MM.1S (cell line): ENCODE results near the gene ACVR1.

Experiments
- DNase-seq: peaks from one replicate; pipeline ENCODE4 v3.0.0-alpha.2; 2015
- H2AFZ ChIP-seq: fragments of 300-600 bp; sonication (generic); 2 replicates; pipeline ENCODE4 v1.6.0; 2016; ENCODE audit warnings: antibody characterized with exemption, low read length
- H3F3A ChIP-seq: fragments of 300-600 bp; sonication (generic); 2 replicates; pipeline ENCODE4 v1.6.1; 2016; ENCODE audit warnings: mild to moderate bottlenecking, antibody characterized with exemption, low read length, moderate library complexity, mixed read lengths; ENCODE audit not compliant: insufficient read depth
- H3K27ac ChIP-seq: fragments of 300-600 bp; sonication (generic); 2 replicates; pipeline ENCODE4 v1.5.1; 2016; ENCODE audit warnings: mild to moderate bottlenecking, low read length
- H3K27me3 ChIP-seq: fragments of 300-600 bp; sonication (generic); replicated peaks from 2 replicates; pipeline ENCODE4 v1.6.0; 2016; ENCODE audit warnings: low read length; ENCODE audit not compliant: insufficient read depth
- H3K36me3 ChIP-seq: fragments of 300-600 bp; sonication (generic); replicated peaks from 2 replicates; pipeline ENCODE4 v1.6.1; 2016; ENCODE audit warnings: mild to moderate bottlenecking, low read length, mixed read lengths; ENCODE audit not compliant: insufficient read depth
- H3K4me1 ChIP-seq: fragments of 300-600 bp; sonication (generic); 2 replicates; pipeline ENCODE4 v1.6.1; 2016; ENCODE audit warnings: low read length, mixed read lengths
- H3K4me2 ChIP-seq: fragments of 300-600 bp; sonication (generic); 2 replicates; pipeline ENCODE4 v1.6.0; 2016; ENCODE audit warnings: low read depth, low read length
- H3K4me3 ChIP-seq: fragments of 300-600 bp; sonication (generic); 2 replicates; pipeline ENCODE4 v1.5.1; 2016; ENCODE audit warnings: low read length, mixed read lengths
- H3K79me2 ChIP-seq: fragments of 300-600 bp; sonication (generic); 2 replicates; pipeline ENCODE4 v1.6.1; 2016; ENCODE audit warnings: mixed run types, low read length, mixed read lengths
- H3K9ac ChIP-seq: fragments of 300-600 bp; sonication (generic); 2 replicates; pipeline ENCODE4 v1.6.1; 2016; ENCODE audit warnings: low read length, mixed read lengths
- H3K9me2 ChIP-seq: fragments of 300-600 bp; sonication (generic); replicated peaks from 2 replicates; pipeline ENCODE4 v1.6.1; 2016; ENCODE audit warnings: mild to moderate bottlenecking, low read length, mixed read lengths; ENCODE audit not compliant: insufficient read depth
- H3K9me3 ChIP-seq: fragments of 300-600 bp; sonication (generic); replicated peaks from 2 replicates; pipeline ENCODE4 v1.6.1; 2016; ENCODE audit warnings: mild to moderate bottlenecking, low read length, mixed read lengths; ENCODE audit not compliant: insufficient read depth
- H4K20me1 ChIP-seq: fragments of 300-600 bp; sonication (generic); 2 replicates; pipeline ENCODE4 v1.6.1; 2016; ENCODE audit warnings: mild to moderate bottlenecking, low read length, moderate library complexity, mixed read lengths; ENCODE audit not compliant: insufficient read depth
- CTCF ChIP-seq: fragments of 300-600 bp; sonication (generic); IDR thresholded peaks from 2 replicates; pipeline ENCODE4 v1.5.1; 2016; ENCODE audit warnings: antibody characterized with exemption, low read length, mixed read lengths
- EZH2 ChIP-seq: fragments of 300-600 bp; sonication (generic); optimal IDR thresholded peaks from 2 replicates; pipeline ENCODE3; 2017; ENCODE audit warnings: low read depth, mild to moderate bottlenecking, antibody characterized with exemption, low read length, mixed read lengths
- EZH2phosphoT487 ChIP-seq: fragments of 300-600 bp; sonication (generic); IDR thresholded peaks from 2 replicates; pipeline ENCODE4 v1.6.1; 2018; ENCODE audit warnings: antibody characterized with exemption, low read length

Gene ACVR1

GRCh38 chr2:157842106-157842879 is 33.8 kb downstream of the ACVR1 start:
- Histone ChIP-seq H3K27me3 (no peaks in the 10 kb centered on the region), H3K9ac (no peak overlapping the region), H3F3A (no peaks in the 10 kb centered on the region), H2AFZ (no peak overlapping the region), H3K4me2 (no peak overlapping the region), H3K4me3 (no peak overlapping the region), H3K79me2 (no peaks in the 10 kb centered on the region), H3K27ac (no peak overlapping the region), H3K36me3 (no peaks in the 10 kb centered on the region), H3K9me3 (no peaks in the 10 kb centered on the region), H3K4me1 (no peaks in the 10 kb centered on the region), H4K20me1 (no peaks in the 10 kb centered on the region), H3K9me2 (no peaks in the 10 kb centered on the region)
- TF ChIP-seq EZH2 (no peak), CTCF (no peak), EZH2phosphoT487 (no peak)
- DNase-seq: no peak

- no peak overlapping the region for H3K9ac ChIP-seq
- no peak for TF ChIP-seq EZH2
- no peak for TF ChIP-seq CTCF
- TF ChIP-seq EZH2phosphoT487: no peak
- no peak overlapping the region for H3K27ac ChIP-seq
- H3K4me3 ChIP-seq: no peak overlapping the region
- no peaks in the 10 kb centered on the region for H3K4me1 ChIP-seq
- H4K20me1 ChIP-seq: no peaks in the 10 kb centered on the region
- no peak overlapping the region for H3K4me2 ChIP-seq
- no peaks in the 10 kb centered on the region for H3F3A ChIP-seq
- H3K79me2 ChIP-seq: no peaks in the 10 kb centered on the region
- H3K36me3 ChIP-seq: no peaks in the 10 kb centered on the region
- no peaks in the 10 kb centered on the region for H3K9me3 ChIP-seq
- no peaks in the 10 kb centered on the region for H3K9me2 ChIP-seq
- H2AFZ ChIP-seq: no peak overlapping the region
- H3K27me3 ChIP-seq: no peaks in the 10 kb centered on the region
- DNase-seq: no peak
These were observed 34.6 kb downstream of the ACVR1 start for GRCh38 chr2:157841485-157841884.

GRCh38 chr2:157840568-157841156 is 35.5 kb downstream of the ACVR1 start:
- TF ChIP-seq EZH2phosphoT487: no peak
- TF ChIP-seq EZH2: no peak
- no peak for TF ChIP-seq CTCF
- H3K36me3 ChIP-seq: no peaks in the 10 kb centered on the region
- no peak overlapping the region for H2AFZ ChIP-seq
- no peak for DNase-seq
- no peaks in the 10 kb centered on the region for H3K9me2 ChIP-seq
- no peak overlapping the region for H3K9ac ChIP-seq
- H3F3A ChIP-seq: no peaks in the 10 kb centered on the region
- no peaks in the 10 kb centered on the region for H3K9me3 ChIP-seq
- H3K27ac ChIP-seq: no peak overlapping the region
- H3K27me3 ChIP-seq: no peaks in the 10 kb centered on the region
- no peaks in the 10 kb centered on the region for H3K4me1 ChIP-seq
- H4K20me1 ChIP-seq: no peaks in the 10 kb centered on the region
- H3K4me2 ChIP-seq: no peak overlapping the region
- H3K4me3 ChIP-seq: no peak overlapping the region
- H3K79me2 ChIP-seq: no peaks in the 10 kb centered on the region
